CD8-positive, alpha-beta memory T cell (primary cell): ENCODE results near the gene OOSP1. TPM values are rescaled to one million over a fixed set of nuclear protein-coding genes. Genes with fewer than 3 reads are reported as not detected.

Experiments
- polyA plus RNA-seq: library from polyadenylated mRNA; unstranded; fragments of 300-500 nt; fragmentation: Illumina TruSeq; gene quantifications from one replicate; pipeline ENCODE4 v1.2.3, GENCODE V29; 2021
- total RNA-seq, 2 experiments: library from RNA; stranded (reverse); gene quantifications; one replicate each; pipeline ENCODE4 v1.2.3, GENCODE V29; 2021

The OOSP1 gene
- total and polyA plus RNA-seq, 3 experiments from 2014 or later = 0.28 TPM; not detected in 2

Other genes with a start within 250 kb of the OOSP1 start
- not detected for gene OR10V1, start 224.6 kb upstream of the OOSP1 start, total RNA-seq
- not detected for gene OR10V1, start 224.6 kb upstream of the OOSP1 start, polyA plus RNA-seq
- gene STX3, start 183.1 kb upstream of the OOSP1 start, total RNA-seq = 1 to 10 TPM; 5.5 to 6.7 TPM
- gene STX3, start 183.1 kb upstream of the OOSP1 start, polyA plus RNA-seq = 6.8 TPM
- 10 to 100 TPM; 83.5 to 84.5 TPM for gene MRPL16, start 127.7 kb upstream of the OOSP1 start, total RNA-seq
- 75.0 TPM for gene MRPL16, start 127.7 kb upstream of the OOSP1 start, polyA plus RNA-seq
- not detected for gene CBLIF, start 92.9 kb upstream of the OOSP1 start, total RNA-seq
- not detected for gene CBLIF, start 92.9 kb upstream of the OOSP1 start, polyA plus RNA-seq
- gene TCN1, start 71.9 kb upstream of the OOSP1 start, total RNA-seq = not detected
- not detected for gene TCN1, start 71.9 kb upstream of the OOSP1 start, polyA plus RNA-seq
- not detected for gene OOSP3, start 59.6 kb upstream of the OOSP1 start, total RNA-seq
- not detected for gene OOSP3, start 59.6 kb upstream of the OOSP1 start, polyA plus RNA-seq
- gene OOSP4A, start 25.6 kb downstream of the OOSP1 start, total RNA-seq = not detected
- gene OOSP4A, start 25.6 kb downstream of the OOSP1 start, polyA plus RNA-seq = not detected
- gene OOSP4B, start 78.7 kb downstream of the OOSP1 start, total RNA-seq = not detected
- gene OOSP4B, start 78.7 kb downstream of the OOSP1 start, polyA plus RNA-seq = not detected
- gene OOSP2, start 102.0 kb downstream of the OOSP1 start, total RNA-seq = not detected
- not detected for gene OOSP2, start 102.0 kb downstream of the OOSP1 start, polyA plus RNA-seq
- gene MS4A3, start 118.2 kb downstream of the OOSP1 start, total RNA-seq = not detected
- gene MS4A3, start 118.2 kb downstream of the OOSP1 start, polyA plus RNA-seq = 0.60 TPM
- gene MS4A2, start 150.2 kb downstream of the OOSP1 start, total RNA-seq = not detected
- gene MS4A2, start 150.2 kb downstream of the OOSP1 start, polyA plus RNA-seq = not detected
- gene MS4A6A, start 244.7 kb downstream of the OOSP1 start, total RNA-seq = 1 to 10 TPM; 1.6 TPM
- gene MS4A6A, start 244.7 kb downstream of the OOSP1 start, polyA plus RNA-seq = 0.97 TPM